ENCODE measurements around the gene LRRC56. TPM values are rescaled to one million over a fixed set of nuclear protein-coding genes. Genes with fewer than 3 reads are reported as not detected.

Gene LRRC56
- total and polyA plus RNA-seq, 9 of the 15 experiments (the other 6 are each of a cell fraction or from before 2014, with no cell fraction given), result 0.03 to 4.5 (median 1.0) TPM; not detected in 1

GRCh38 chr11:506995-507726, 30.2 kb upstream of the LRRC56 start, which contains the start of gene RNH1 (continued):
- TF ChIP-seq PBX2 (CRISPR knock-in tag; IDR thresholded peaks at IDR 0.05; ENCODE audit: low read depth) (0 out of 2 replicates have a peak, but pooled peaks have one; percentile 36), PBX2 (tag; conservative IDR thresholded peaks at IDR 0.05; ENCODE audit: low read depth) (no peak), EGR1 (conservative IDR thresholded peaks at IDR 0.05) (peak; percentile 94), TEAD4 (IDR thresholded peaks at IDR 0.05; ENCODE audit: low read length) (no peak), TEAD4 (CRISPR knock-in tag; IDR thresholded peaks at IDR 0.05; ENCODE audit: borderline replicate concordance) (no peak), CCNT2 (IDR thresholded peaks at IDR 0.05; ENCODE audit: borderline replicate concordance, extremely low read depth, insufficient read length, low read depth, low read length) (peak; percentile 43), MNT (conservative IDR thresholded peaks at IDR 0.05) (peak; percentile 12 to 20), MAZ (CRISPR knock-in tag; conservative IDR thresholded peaks at IDR 0.05 in 1 of 2, IDR thresholded peaks at IDR 0.05 in 1 of 2) (peak in 1 of 2 experiments; percentile 88; a peak in 2 of 4 replicates), RUNX1 (IDR thresholded peaks at IDR 0.05; ENCODE audit: low read depth) (no peak), REST (IDR thresholded peaks at IDR 0.05; ENCODE audit: borderline replicate concordance) (no peak), REST (CRISPR knock-in tag; IDR thresholded peaks at IDR 0.05; ENCODE audit: low read depth) (peak; percentile 72; the same call in 1 of the 2 replicates), NCOA1 (IDR thresholded peaks at IDR 0.05; ENCODE audit: low read depth) (no peak)
